Stimulated activated CD8-positive, alpha-beta memory T cell treated with anti-CD3 and anti-CD28 coated beads, Interleukin-12 subunit alpha, Interleukin-12 subunit beta, amount 100 ng/mL, for 4 hours (primary cell): ENCODE data around the gene TMEM144.

Experiments used
- DNase-seq: peaks from one replicate; pipeline ENCODE4 v3.0.0-alpha.2; 2020; ENCODE audit warnings: low read depth

The TMEM144 gene

GRCh38 chr4:158209825-158210807 lies at the start of gene TMEM144:
Gene TMEM144 (plus strand): TSS chr4:158210486. CDS start chr4:158212668, 2,182 bp downstream.
- DNase-seq = peak; percentile 8

- DNase-seq = no peak
These were observed 48.5 kb upstream of the TMEM144 start for GRCh38 chr4:158161551-158162354.

- DNase-seq = no peak
These were observed 47.7 kb upstream of the TMEM144 start for GRCh38 chr4:158162631-158163030.

GRCh38 chr4:158163941-158164767 lies 46.1 kb upstream of the TMEM144 start:
- DNase-seq = no peak

- DNase-seq = no peak
These were observed 45.5 kb upstream of the TMEM144 start for GRCh38 chr4:158164768-158165213.

GRCh38 chr4:158166701-158167100 lies 43.6 kb upstream of the TMEM144 start:
- no peak for DNase-seq

- DNase-seq = no peak
These were observed 41.7 kb upstream of the TMEM144 start for GRCh38 chr4:158168606-158169005.

GRCh38 chr4:158169506-158169905 lies 40.8 kb upstream of the TMEM144 start:
- no peak for DNase-seq

- DNase-seq = no peak
These were observed 40.2 kb upstream of the TMEM144 start for GRCh38 chr4:158169931-158170690.

- DNase-seq = no peak
These were observed 39.4 kb upstream of the TMEM144 start for GRCh38 chr4:158170691-158171561.

GRCh38 chr4:158172261-158173258 lies 37.7 kb upstream of the TMEM144 start, which contains the start of gene GASK1B:
Gene GASK1B (minus strand): TSS chr4:158173025. CDS start chr4:158171375, 1,650 bp downstream.
- DNase-seq = no peak

- DNase-seq = no peak
These were observed 34.2 kb upstream of the TMEM144 start for GRCh38 chr4:158176108-158176507.

- no peak for DNase-seq
These were observed 33.5 kb upstream of the TMEM144 start for GRCh38 chr4:158176776-158177175.

GRCh38 chr4:158179465-158179864 lies 30.8 kb upstream of the TMEM144 start:
- DNase-seq = no peak

- DNase-seq = no peak
These were observed 28.4 kb upstream of the TMEM144 start for GRCh38 chr4:158181906-158182305.

GRCh38 chr4:158182736-158183135 lies 27.6 kb upstream of the TMEM144 start:
- no peak for DNase-seq

GRCh38 chr4:158186815-158187214 lies 23.5 kb upstream of the TMEM144 start:
- DNase-seq = no peak

GRCh38 chr4:158189422-158189821 lies 20.9 kb upstream of the TMEM144 start:
- DNase-seq = no peak

GRCh38 chr4:158190718-158191117 lies 19.6 kb upstream of the TMEM144 start:
- DNase-seq = no peak
